Right lobe of liver (tissue), 6 donors: ENCODE measurements around the gene DNAH10. TPM values are rescaled to one million over a fixed set of nuclear protein-coding genes. Genes with fewer than 3 reads are reported as not detected.

Experiments used
- ATAC-seq, 4 donors: fragments of 200-7000 bp; cut with Tn5 transposase; one replicate each; pipeline ENCODE4 v1.9.1; 2020; ENCODE audit warnings: mild to moderate bottlenecking in 4 of 4, moderate library complexity in 4 of 4
- DNase-seq, 3 donors: peaks; one replicate each; pipeline ENCODE4 v3.0.0-alpha.2; 2020
- H3K27ac ChIP-seq, 3 donors: fragments of 200-600 bp; one replicate each; pipeline ENCODE4 v1.8.0; 2022
- H3K27me3 ChIP-seq, 2 donors: fragments of 200-600 bp; one replicate each; pipeline ENCODE4 v1.8.0; 2022
- H3K36me3 ChIP-seq, 4 donors: fragments of 200-600 bp; sonication (generic) in 1 of 4; one replicate each; pipeline versions ENCODE4 v1.5.1 to v1.8.0; 2017 to 2022; ENCODE audit warnings: control low read depth in 1 of 4
- H3K4me1 ChIP-seq, 4 donors: fragments of 200-600 bp; sonication (generic) in 1 of 4; one replicate each; pipeline versions ENCODE4 v1.5.1 to v1.8.0; 2017 to 2022; ENCODE audit warnings: control low read depth in 1 of 4
- H3K4me3 ChIP-seq, 3 donors: fragments of 200-600 bp; one replicate each; pipeline ENCODE4 v1.8.0; 2022
- H3K9me3 ChIP-seq, 4 donors: fragments of 200-600 bp; sonication (generic) in 1 of 4; one replicate each; pipeline versions ENCODE4 v1.5.1 to v1.8.0; 2017 to 2022; ENCODE audit warnings: control low read depth in 1 of 4
- POLR2A ChIP-seq: fragments of 450-650 bp; IDR thresholded peaks from one replicate; pipeline ENCODE4 v1.6.1; 2017; ENCODE audit warnings: antibody characterized with exemption, mild to moderate bottlenecking
- WGBS: methylation state at CpG from one replicate; pipeline ENCODE4 v1.1.6; 2018; ENCODE audit warnings: low coverage, low lambda C conversion rate; ENCODE audit not compliant: insufficient coverage; ENCODE audit errors: missing lambda C conversion rate; 5-methylcytosine and 5-hydroxymethylcytosine counted together
- intact Hi-C, 2 donors: fragments of 100-400 bp; cut with DNase I; formaldehyde crosslinking; loops; one replicate each; pipeline versions ENCODE4 v1.11.2 to v1.14.1; 2022
- total RNA-seq, 6 experiments: library from RNA; depleted of rRNA in 2 of 6; stranded (reverse); fragments of >200 nt in 2 of 6; fragmentation: NEBNext Ultra II Directional in 3 of 6; extraction: Animal tissue kit (Norgen Biotek cat#: 25700) in 3 of 6; gene quantifications; one replicate each; pipeline versions ENCODE4 v1.1.0 to v1.2.4, GENCODE V29; 2016 to 2023
- TF ChIP-seq, protein P1 (sequence below), 4 donors: fragments of 200-600 bp in 3 of 4; fragments of 450-650 bp in 1 of 4; IDR thresholded peaks; one replicate each; pipeline versions ENCODE4 v1.5.1 to v1.8.0; 2016 to 2022; ENCODE audit warnings: antibody characterized with exemption in 4 of 4, mild to moderate bottlenecking in 2 of 4
- donor health status: DM: no; HTN: yes; CAD: no.
- donor health status: DM: no; HTN: no; CAD: no.
- donor health status: DM: no; HTN: no; CAD: no.
- donor health status: DM: no; HTN: yes; CAD: no.
- donor health status: DM: no; HTN: yes; CAD: no.

DNAH10 gene
- total RNA-seq, 6 experiments from 2014 or later = under 0.01 to 0.40 (median 0.16) TPM; not detected in 1

DNA sequence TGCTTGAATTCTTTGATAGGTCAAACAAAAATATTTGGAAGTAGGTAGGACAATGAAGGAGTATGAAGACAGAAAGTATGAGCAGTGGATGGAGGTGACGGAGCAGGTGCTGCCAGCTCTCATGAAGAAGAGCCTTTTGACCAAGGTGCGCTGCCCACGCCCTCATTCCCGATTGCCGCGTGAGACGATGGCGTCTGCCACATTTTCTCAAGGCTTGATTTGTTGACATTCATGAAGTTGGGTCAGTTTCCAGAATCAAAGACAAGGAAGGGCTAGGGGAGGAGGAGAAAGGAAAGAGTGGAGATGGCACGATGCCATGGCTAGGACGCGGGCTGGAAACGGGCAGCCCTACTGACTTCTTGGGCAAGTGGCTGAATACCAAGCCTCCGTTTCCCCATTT is 37.1 kb downstream of the DNAH10 start:
- DNase-seq = no peak
- Histone ChIP-seq H3K27ac (no peak overlapping the region), H3K9me3 (no peaks in the 10 kb centered on the region), H3K36me3 (no peaks in the 10 kb centered on the region), H3K27me3 (no peaks in the 10 kb centered on the region), H3K4me1 (no peaks in the 10 kb centered on the region), H3K4me3 (no peak overlapping the region)
- intact Hi-C loops = no loop called here
- TF ChIP-seq, protein P1, sequence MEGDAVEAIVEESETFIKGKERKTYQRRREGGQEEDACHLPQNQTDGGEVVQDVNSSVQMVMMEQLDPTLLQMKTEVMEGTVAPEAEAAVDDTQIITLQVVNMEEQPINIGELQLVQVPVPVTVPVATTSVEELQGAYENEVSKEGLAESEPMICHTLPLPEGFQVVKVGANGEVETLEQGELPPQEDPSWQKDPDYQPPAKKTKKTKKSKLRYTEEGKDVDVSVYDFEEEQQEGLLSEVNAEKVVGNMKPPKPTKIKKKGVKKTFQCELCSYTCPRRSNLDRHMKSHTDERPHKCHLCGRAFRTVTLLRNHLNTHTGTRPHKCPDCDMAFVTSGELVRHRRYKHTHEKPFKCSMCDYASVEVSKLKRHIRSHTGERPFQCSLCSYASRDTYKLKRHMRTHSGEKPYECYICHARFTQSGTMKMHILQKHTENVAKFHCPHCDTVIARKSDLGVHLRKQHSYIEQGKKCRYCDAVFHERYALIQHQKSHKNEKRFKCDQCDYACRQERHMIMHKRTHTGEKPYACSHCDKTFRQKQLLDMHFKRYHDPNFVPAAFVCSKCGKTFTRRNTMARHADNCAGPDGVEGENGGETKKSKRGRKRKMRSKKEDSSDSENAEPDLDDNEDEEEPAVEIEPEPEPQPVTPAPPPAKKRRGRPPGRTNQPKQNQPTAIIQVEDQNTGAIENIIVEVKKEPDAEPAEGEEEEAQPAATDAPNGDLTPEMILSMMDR (IDR thresholded peaks at IDR 0.05) = no peak
- no peak for TF ChIP-seq POLR2A
- WGBS = 91% methylated on average over 13 of the region's 13 CpGs
- no peak for ATAC-seq

DNA sequence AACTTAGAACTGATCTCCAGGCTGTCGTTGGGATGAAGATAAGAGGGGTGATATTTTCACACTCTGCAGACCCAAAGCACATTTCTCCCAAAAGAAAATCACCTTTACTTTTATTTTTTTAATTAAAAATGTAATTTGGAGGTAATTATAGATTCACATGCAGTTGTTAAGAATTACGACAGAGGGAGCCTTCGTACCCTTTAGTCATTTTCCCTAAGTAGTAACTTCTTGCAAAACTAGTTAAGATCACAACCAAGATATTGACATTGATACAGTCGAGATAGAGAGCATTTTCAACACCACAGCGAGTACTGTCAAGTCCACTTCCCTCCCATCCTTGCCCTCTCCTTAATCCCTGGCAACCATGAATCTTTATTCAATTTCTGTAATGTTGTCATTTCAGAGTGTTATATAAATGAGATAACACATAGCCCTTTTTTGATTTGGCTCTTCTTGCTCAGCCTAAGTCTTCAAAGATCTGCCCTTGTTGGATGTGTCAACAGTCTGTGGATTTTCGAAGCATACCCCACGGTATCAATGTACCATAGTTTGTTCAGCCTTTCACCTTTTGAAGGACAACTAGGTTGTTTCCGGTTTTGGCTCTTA is 39.6 kb downstream of the DNAH10 start:
- no peak for DNase-seq
- Histone ChIP-seq H3K27me3 (no peaks in the 10 kb centered on the region), H3K36me3 (no peaks in the 10 kb centered on the region), H3K4me3 (no peak overlapping the region), H3K9me3 (no peaks in the 10 kb centered on the region), H3K27ac (no peak overlapping the region), H3K4me1 (no peaks in the 10 kb centered on the region)
- 51% methylated on average over 8 of the region's 8 CpGs for WGBS
- no peak for ATAC-seq
- TF ChIP-seq, protein P1 (IDR thresholded peaks at IDR 0.05) = peak; percentile 9 to 19 (median 14)
- no peak for TF ChIP-seq POLR2A
- intact Hi-C loops = no loop called here

DNA sequence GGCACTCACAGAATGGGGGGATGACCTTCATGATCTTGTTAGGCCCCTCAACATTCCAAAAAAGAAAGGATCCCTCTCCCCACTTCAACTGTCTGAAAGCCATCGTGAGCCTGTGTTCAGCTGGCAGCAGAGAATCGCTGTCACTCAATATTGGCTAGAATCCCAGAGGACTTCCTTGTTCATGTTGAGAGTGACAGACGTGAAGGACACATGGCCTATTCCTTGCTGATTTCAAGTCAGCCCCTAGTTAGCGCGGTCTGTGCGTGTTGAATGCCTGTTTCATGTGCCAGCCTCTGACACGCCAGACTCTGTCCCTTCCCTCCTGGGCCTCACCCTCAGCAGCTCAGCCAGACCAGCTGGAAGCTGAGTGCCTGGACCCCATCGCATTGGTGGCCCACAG is 43.1 kb downstream of the DNAH10 start:
- ATAC-seq (no peak), DNase-seq (no peak)
- Histone ChIP-seq H3K4me3 (no peak overlapping the region), H3K4me1 (no peaks in the 10 kb centered on the region), H3K36me3 (no peaks in the 10 kb centered on the region), H3K27me3 (no peaks in the 10 kb centered on the region), H3K27ac (no peak overlapping the region), H3K9me3 (no peaks in the 10 kb centered on the region)
- TF ChIP-seq, protein P1 (IDR thresholded peaks at IDR 0.05) = no peak
- no peak for TF ChIP-seq POLR2A
- WGBS = 61% methylated on average over 5 of the region's 8 CpGs
- intact Hi-C loops = no loop called here

DNA sequence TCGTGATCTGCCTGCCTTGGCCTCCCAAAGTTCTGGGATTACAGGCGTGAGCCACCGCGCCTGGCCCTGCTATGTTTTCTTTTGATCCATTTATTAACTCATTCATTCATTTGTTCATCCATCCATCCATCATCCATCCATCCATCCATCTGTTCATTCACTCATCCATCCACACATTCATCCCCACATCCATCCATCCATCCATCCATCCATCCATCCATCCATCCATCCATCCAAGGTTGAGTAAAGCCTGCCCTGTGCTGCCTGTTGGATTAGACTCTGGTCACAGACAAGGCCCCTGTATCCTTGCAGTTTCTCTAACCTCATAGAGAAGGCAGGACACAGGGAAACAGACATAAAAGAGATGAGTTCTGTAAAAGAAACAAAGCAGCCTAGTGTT is 44.9 kb downstream of the DNAH10 start:
- intact Hi-C loops = no loop called here
- no peak for TF ChIP-seq POLR2A
- TF ChIP-seq, protein P1 (IDR thresholded peaks at IDR 0.05) = no peak
- Histone ChIP-seq H3K9me3 (no peaks in the 10 kb centered on the region), H3K27me3 (no peaks in the 10 kb centered on the region), H3K4me1 (no peaks in the 10 kb centered on the region), H3K27ac (no peak overlapping the region), H3K36me3 (no peaks in the 10 kb centered on the region), H3K4me3 (no peak overlapping the region)
- WGBS = 87% methylated on average over 4 of the region's 4 CpGs
- DNase-seq (no peak), ATAC-seq (no peak)

DNA sequence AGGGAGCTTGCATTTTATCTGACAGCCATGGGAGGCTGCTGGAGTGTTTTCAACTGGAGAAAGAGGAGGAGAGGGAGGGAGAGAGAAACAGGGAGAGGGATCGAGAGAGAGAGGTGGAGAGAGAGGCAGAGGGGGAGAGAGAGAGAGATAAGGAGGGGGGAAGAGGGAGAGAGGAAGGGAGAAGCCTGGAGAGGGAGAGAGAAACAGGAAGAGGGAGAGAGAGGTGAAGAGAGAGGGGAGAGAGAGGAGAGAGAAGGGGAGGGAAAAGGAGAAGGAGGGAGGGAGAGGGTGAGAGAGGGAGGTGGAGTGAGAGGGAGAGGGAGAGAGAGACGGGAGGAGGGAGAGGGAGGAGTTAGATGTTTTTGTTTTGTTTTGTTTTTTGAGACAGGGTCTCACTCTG is 45.6 kb downstream of the DNAH10 start:
- ATAC-seq = no peak
- no peak for DNase-seq
- WGBS = 8% methylated on average over 2 of the region's 2 CpGs
- Histone ChIP-seq H3K36me3 (no peaks in the 10 kb centered on the region), H3K27me3 (no peaks in the 10 kb centered on the region), H3K9me3 (no peaks in the 10 kb centered on the region), H3K4me1 (no peaks in the 10 kb centered on the region), H3K4me3 (no peak overlapping the region), H3K27ac (no peak overlapping the region)
- no peak for TF ChIP-seq POLR2A
- TF ChIP-seq, protein P1 (IDR thresholded peaks at IDR 0.05) = no peak
- intact Hi-C loops = no loop called here
